HG03108 (cell line): ENCODE measurements around the gene CTAGE8.
"Not testable (repeated sequence)": the region's sequence is repeated elsewhere in the genome, so short reads cannot be mapped to it uniquely, and the experiment has no call there.

Experiments used
- ATAC-seq: cut with Tn5 transposase; IDR thresholded peaks from one replicate; pipeline ENCODE4 v1.9.1; 2021; ENCODE audit warnings: moderate library complexity; ENCODE audit not compliant: unreplicated experiment

Gene CTAGE8, protein sequence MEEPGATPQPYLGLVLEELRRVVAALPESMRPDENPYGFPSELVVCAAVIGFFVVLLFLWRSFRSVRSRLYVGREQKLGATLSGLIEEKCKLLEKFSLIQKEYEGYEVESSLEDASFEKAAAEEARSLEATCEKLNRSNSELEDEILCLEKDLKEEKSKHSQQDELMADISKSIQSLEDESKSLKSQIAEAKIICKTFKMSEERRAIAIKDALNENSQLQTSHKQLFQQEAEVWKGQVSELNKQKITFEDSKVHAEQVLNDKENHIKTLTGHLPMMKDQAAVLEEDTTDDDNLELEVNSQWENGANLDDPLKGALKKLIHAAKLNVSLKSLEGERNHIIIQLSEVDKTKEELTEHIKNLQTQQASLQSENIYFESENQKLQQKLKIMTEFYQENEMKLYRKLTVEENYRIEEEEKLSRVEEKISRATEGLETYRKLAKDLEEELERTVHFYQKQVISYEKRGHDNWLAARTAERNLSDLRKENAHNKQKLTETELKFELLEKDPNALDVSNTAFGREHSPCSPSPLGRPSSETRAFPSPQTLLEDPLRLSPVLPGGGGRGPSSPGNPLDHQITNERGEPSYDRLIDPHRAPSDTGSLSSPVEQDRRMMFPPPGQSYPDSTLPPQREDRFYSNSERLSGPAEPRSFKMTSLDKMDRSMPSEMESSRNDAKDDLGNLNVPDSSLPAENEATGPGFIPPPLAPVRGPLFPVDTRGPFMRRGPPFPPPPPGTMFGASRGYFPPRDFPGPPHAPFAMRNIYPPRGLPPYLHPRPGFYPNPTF

DNA sequence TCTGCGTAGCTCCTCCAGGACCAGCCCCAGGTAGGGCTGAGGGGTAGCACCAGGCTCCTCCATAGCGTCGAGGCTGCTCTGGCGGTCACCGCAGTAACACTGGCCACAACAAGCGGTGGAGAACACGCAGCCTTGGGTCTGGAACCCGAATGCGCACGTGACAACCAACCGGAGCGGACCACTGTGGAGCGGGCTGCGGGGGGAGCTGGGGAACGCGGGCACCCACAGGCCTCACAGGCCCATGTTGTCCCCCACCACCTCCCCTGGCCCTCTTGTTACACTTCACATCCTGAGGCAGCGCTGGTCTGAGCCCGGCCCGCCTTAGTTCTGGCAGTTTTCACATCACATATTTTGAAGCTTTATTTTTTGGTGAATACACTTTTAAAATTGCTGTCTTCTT is at the start of gene CTAGE8:
Gene CTAGE8 (minus strand): TSS at position 101 of the 400 bp plus-strand sequence. CDS start 38 bp downstream, at position 63.
- ATAC-seq = not testable (repeated sequence)

DNA sequence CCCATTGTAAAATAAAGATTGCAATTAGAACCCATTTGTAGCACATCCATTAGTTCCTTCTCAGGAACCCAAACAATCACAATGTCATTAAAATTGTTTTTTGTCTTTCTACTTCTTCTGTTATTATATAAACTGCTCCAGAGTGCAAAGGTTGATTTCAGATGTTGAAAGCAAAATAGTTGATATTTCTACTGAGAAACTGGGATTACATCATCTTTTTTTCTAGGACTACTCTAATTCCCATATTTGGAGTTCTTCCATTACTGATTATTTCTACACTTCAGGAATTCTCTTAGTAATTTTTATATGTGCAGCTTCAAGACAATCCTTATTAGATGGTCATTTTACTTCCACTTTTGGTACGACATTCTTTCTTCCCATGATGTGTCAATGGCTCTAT is 48.4 kb upstream of the CTAGE8 start:
- not testable (repeated sequence) for ATAC-seq

DNA sequence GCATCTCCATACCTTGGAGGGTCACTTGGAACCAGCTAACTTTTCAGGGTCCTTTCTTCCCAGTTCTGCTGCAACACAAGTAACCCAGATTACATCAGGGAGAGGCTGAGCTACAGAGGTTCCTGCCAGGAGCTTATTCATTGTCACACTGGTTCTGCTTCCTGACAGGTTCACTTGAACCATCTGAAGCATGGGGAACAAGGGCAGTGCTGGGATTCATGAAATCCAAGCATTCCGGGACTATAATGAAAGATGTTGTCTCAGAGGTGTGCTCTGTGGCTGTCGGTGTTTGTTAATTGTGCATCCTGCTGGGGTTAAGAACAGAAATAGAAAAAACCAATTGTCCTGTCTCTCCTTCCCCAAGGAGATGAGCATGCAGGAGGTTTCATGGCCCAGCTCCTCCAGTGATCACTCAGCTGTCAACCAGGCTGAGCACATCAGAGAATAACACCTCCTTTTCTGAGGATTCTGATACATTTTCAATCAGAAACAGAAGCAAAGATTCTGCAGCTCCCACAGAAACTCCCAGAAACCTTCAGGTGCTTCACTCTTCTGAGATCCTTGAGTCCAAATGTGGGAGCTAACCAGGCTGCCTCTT is 42.9 kb upstream of the CTAGE8 start, which contains the start of gene OR2A1:
Gene OR2A1 (plus strand): TSS at position 548 of the 598 bp plus-strand sequence. CDS start 5,706 bp downstream, outside the sequence.
- ATAC-seq = not testable (repeated sequence)

DNA sequence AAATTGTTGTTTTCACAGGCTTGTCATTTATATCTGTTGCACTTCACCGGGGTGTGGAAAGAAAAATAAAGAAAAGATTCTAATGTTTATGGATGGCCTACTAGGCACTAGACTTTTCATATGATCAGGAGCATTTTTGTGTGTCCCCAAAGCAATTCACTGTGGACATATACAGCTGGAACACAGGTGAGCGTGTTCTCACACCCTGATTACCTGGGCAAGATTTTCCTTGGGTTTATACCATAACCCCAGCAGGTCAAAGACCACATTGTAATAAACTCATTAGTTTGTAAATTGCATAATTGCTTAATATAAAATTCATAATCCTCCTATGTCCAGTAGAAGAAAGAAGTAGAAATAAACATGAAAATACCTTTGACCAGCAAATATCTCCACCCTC is 42.1 kb upstream of the CTAGE8 start:
- ATAC-seq = not testable (repeated sequence)

DNA sequence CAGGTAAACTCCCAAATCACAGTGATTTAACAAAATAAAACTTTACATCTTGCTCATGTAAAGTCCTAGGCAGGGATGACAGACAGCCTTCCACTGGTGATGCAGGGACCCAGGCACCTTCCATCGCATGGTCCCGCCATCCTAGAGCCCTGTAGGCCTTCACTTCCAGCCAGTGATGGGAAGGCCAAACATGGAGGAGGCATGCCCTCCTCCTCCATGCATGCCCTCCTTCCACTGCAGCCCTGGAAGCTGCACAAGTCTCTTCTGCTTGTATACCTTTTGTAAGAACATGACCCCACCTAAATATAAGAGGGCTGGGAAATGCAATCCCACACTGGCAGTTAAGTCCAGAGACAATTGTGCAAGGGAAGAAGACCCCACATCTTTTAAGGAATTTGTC is 40.6 kb upstream of the CTAGE8 start:
- ATAC-seq = not testable (repeated sequence)

DNA sequence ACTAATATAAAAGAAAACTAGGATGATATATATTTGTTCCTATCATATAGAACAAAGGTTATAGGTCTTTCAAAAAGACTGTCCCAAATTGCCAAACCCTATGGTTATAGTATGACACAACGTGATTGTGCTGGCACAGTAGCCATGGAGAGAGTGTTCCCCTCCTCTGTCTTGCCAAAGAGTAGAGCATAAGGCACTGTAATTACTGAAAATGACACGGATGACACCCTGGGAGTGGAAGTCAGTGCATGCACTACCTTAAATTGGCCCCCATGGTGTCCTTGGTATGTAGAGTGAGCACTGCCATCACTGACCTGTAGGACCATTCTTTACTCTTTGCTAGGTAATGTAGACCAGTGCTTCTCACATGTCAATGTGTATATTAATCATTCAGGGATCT is 36.1 kb upstream of the CTAGE8 start:
- ATAC-seq = not testable (repeated sequence)

DNA sequence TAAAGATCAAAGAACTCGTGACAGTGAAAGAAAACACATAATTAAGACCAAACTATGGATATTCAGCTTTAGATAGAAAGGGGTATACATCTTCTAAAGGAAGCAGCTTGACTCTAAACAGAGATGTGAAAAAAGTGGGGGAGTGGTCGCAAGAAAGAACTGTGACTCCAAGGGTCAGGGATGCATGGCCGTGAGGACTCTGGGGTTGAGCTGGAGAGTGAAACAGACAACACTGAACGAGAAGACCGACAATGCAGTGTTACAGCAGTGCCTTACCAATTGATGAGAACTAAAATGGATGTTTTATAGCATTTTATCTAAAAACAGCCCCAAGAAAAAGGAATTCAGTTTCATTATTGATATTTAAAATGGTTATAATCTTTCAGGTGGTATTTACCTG is 34.5 kb upstream of the CTAGE8 start:
- not testable (repeated sequence) for ATAC-seq

DNA sequence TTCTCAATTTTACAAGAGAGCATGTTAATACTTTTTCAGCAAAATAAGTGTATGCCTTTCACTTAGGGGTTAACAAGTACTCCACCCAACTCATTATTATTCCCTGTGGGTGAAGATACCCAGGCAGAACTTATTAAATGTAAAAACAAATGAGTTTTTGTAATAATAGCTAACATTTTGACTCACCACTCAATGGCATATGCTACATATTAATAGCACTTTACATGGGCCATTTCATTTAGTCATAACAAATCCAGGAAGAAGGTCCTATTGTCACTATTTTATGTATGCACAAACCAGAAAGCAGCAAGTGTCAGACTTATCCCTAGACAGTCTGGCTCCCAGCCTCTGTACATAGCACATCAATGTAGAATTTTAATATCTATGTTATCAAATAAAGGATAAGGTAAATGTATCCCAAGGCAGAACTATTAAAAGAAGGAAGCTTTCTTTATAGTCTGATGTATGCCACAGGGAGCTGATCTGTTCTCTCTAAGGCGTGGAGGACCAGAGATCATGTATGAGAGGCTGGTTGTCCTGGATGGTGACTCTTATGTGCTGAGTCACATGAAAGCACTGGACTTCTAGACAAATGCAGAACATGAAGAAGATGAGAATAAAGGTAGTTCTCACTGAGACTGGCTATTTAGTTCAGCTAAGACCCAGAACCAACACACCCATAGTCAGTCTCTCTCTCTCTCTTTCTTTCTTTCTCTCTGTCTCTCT is 33.7 kb upstream of the CTAGE8 start:
- ATAC-seq = not testable (repeated sequence)

DNA sequence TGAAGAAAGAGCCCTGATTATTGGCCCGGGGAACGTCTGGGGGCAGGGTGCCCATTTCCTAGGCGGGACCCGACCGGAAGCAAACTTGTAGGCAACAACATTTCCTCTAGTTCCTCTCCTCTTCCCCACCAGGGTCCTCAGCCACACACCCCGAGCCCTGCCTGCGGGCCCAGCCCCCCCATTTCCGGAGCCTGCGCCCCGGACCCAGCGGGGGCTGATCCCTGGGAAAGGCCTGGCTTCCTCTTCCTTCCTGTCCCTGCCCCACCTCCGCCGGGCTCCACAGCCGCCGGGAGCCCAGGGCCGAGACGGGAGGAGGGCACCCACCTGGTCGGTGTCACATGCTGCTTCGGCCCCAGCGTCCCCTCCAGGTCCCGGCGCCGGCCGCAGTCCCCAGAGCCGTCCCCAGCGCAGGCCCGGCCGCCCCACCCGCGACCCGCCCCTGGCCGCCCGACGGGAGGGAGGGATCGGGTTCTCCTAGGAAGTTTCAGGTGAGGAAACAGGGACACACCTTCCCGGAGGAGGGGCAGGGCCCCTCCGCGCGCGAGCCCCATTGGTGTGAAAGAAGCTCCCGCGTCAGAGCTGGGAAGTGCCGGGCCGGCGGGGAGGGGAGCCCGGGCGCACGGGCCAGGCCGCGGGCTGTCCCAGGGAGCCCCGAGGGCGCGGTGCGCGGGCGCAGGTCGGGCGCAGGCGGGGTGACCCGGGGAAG is 24.9 kb upstream of the CTAGE8 start:
- ATAC-seq = peak; percentile 75

DNA sequence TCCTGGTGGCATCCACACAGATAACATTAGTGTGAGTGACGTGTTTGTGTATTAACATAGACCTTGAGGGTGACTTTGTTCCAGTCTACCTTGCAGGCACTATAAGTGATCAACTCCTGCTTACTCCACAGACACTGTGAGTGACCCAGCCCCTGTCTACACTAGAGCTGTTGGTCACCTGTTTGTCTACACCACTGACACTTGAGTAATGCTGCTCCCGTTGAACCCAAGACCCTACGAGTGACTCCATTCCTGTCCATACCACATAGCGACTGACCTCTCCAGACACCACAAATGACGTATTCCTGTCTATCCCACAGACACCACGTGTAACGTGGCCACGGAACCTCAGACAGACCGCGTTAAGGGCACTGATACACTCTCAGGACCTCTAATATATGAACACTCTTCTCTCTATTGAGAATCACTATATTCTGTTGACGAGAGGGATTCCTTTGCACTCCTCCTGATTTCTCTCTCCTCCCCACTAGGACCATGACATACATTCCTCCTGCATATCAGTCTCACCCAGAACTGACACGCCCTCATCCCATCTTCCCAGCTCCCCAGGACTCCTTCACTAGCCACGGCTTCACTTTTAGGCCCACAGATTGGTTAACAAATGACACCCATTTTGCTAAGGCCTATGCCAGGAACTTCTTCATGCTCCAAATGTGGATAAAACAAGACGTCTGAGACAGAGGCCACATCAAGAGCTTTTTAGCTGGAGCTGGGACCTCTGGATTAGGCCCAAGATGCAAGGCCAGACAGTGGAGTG is 23.5 kb upstream of the CTAGE8 start:
- not testable (repeated sequence) for ATAC-seq

DNA sequence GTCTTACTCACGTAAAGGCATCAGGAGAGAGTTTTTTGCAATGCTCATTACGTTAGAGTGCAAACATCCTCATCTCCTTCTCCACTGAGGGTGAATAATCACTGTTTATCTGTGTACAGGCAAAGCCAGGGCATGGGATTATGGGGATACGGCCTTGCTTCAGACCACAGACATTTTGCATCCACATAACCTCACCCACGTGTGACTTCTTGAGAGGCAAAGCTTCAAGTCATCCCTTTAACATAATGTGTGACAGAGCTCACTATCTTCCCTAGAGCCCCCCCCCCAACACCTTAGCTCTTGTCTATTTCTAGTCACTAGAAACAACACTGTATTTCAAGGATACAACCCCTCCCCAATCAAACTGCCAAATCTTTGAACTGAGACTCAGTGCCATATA is 22.5 kb upstream of the CTAGE8 start:
- not testable (repeated sequence) for ATAC-seq

DNA sequence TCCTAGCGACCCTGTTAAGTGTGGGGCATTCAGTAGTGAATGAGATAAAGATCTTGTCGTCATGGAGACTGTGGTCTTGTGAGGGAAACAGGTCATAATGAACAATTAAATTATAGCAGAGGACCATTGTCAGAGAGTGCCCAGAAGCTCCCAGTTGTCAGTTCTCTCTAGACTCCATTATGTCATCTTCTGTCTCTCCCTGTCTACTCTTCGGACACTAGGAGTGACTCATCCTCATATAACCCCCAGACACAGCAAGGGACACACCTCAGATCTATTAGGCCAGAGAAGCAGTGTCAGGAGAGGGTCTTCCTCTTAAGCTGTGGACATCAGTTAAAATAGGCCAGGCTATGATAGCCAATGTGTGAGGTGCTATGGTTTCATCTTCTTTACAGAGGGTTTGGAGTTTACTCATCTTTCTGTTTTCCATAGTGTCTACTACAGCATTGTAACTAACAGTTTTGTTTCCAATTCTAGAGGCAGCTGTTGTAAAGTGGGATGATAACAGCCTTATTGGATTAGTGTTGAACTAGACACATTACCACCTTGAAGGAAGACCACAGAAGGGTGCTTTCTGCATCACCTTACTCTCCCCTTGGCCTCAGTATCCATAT is 18.2 kb upstream of the CTAGE8 start:
- ATAC-seq = not testable (repeated sequence)

DNA sequence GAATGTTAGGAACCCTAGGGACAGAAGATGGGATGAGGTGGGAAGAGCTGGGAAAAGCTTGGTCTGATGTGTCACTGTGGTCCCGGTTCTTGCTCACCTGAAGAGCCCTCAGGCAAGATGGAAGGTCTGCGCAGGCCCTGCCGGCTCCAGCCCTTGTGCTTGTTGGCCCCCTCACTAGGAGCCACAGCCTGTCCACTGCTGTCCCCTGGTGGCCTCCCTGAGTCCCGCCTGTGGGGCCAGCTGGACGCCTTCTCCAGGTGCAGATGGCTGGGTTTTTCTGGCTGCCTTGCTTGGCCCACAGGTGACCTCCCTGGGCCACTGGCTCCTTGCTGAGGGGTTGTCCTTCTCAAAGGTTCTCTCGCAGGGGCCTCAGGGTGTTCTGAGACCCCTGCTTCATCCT is 14.6 kb upstream of the CTAGE8 start:
- not testable (repeated sequence) for ATAC-seq

DNA sequence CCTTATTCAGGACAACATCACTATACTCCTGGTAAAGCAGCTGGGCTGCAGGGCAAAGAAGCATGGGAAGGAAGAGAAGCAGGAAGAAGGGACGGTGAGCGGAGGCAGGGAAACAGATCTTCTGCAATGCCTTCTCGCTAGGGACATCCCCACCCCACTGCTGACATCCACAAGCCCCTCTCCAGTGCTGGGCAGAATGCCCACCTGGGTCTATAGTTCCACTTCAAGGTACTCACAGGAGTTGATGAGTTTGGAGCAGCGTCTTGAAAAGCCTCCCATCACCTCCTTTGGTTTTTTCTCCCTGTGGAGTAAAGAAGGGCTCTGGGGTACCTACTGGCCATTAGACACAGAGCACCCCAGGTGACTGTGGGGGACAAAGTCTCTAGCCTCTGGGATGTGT is 13.4 kb upstream of the CTAGE8 start:
- not testable (repeated sequence) for ATAC-seq

DNA sequence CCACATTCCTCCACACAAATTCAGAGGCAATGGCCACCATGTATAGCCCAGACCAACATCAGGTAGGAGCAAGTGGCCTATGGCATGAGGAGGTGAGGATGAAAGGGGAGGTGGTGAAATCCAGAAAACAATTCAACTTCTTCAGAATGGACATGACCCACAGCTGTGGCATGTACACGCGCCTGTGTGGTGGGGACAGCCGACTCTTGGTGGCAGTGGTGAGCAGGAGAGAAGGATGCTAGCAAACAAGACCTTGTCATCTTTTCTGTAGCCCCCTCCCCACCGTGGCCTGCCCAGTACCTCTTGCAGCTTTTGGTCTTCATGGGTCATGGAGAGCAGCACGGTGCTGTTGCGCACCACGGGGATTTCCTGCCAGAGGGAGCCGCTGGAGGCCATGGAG is 12.9 kb upstream of the CTAGE8 start:
- not testable (repeated sequence) for ATAC-seq

DNA sequence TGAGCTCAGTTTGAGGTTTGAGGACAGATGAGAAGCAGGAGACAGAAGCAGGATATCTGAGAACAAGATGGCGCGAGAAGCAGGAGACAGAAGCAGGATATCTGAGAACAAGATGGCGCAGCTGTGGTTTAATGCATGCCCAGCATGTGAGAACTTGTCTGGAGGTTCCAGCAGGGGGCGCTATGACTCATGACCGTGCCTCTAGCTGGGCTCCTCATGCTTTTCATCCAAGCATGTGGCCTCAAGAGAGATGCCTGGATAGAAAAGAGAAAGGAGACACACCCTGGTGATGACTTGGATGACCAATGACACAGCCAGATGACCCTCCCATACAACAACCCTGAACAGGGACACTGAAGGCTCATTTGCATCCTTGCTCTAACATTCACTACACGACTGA is 10.9 kb upstream of the CTAGE8 start:
- not testable (repeated sequence) for ATAC-seq

DNA sequence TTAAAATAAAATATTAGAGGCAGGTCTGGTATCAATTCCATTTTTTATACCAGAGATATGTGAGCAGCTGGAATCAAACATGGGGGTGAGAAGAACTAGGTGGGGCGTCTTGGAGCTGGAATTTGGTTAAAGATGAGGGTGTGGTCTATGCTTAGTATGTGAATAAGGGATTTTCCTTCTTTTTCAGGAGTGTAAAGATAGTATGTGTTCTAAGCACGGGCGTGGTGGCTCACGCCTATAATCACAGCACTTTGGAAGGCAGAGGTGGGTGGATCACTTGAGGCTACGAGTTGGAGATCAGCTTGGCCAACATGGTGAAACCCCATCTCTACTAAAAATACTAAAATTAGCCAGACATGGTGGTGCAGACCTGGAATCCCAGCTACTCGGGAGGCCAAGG is 6.2 kb upstream of the CTAGE8 start:
- ATAC-seq = not testable (repeated sequence)

DNA sequence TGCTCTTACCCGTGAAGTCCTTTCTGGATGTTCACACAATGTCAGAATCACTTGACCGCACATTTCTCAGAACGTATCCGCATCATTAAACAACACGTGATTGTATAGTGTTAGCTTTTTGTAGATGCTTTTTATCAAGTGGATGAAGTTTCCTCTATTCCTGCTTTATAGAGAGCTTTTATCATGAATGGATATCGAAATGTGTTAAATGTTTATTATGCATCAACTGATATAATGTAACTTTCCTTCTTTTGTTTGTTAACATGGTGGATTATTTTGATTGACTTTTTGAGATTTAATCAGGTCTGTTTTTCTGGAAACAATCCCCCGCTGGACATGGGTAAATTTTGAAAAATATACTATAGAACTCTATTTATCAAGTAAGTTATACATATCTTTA is 4.4 kb downstream of the CTAGE8 start, which contains the start of gene OR2A7:
Gene OR2A7 (minus strand): TSS at position 101 of the 400 bp plus-strand sequence. CDS start 5,164 bp downstream, outside the sequence.
- ATAC-seq = not testable (repeated sequence)

DNA sequence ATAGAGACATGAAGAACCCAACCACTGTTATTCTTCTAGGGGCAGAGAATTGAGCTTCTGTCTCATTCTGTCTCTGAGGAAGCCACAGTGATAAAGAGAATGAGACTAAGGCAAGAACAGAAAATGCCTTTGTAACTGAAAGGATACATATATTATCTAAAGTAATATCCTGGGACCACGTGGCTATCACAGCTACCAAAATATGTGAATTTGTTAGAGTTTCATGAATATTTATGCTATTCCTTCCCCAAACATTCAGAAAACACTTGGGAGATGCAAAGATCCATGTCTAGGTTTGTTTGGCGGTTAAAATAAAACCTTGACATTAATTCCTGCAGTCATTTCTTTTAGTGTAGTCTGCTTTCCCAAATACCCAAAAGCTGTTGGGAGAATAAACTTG is 7.0 kb downstream of the CTAGE8 start:
- ATAC-seq = not testable (repeated sequence)
